MCF 10A (cell line): ENCODE measurements around the gene SLIT3. TPM values are rescaled to one million over a fixed set of nuclear protein-coding genes. Genes with fewer than 3 reads are reported as not detected.

Source experiments
- BruUV-seq: library from RNA; stranded (reverse); fragments of 400-500 nt; replicated peaks from 2 replicates; lab custom pipeline; 2021; lab: Mats Ljungman, UMichigan
- CTCF ChIA-PET: fragments of 300-600 bp; sonication (Branson Sonifier 250); formaldehyde crosslinking; extraction: SDS; loops from one replicate; lab custom pipeline; 2021; ENCODE audit warnings: antibody characterized with exemption, inconsistent platforms; lab: Yijun Ruan, JAX
- POLR2A ChIA-PET: fragments of 300-600, 350-650 bp; sonication (Branson Sonifier 250); formaldehyde crosslinking; extraction: SDS; loops from one replicate; lab custom pipeline; 2020; ENCODE audit warnings: antibody characterized with exemption, inconsistent platforms; lab: Yijun Ruan, JAX
- DNase-seq: peaks from one replicate; pipeline ENCODE4 v3.0.0-alpha.2; 2018; ENCODE audit not compliant: unreplicated experiment
- H3K27ac Mint-ChIP-seq: one replicate; pipeline ENCODE4 v1.8.0; 2022; ENCODE audit warnings: mild to moderate bottlenecking, low read depth, mixed read lengths; ENCODE audit not compliant: unreplicated experiment
- H3K27me3 Mint-ChIP-seq: one replicate; pipeline ENCODE4 v1.8.0; 2022; ENCODE audit warnings: mixed read lengths; ENCODE audit not compliant: insufficient read depth, unreplicated experiment
- H3K36me3 Mint-ChIP-seq: one replicate; pipeline ENCODE4 v1.8.0; 2022; ENCODE audit warnings: mild to moderate bottlenecking, moderate library complexity, mixed read lengths; ENCODE audit not compliant: insufficient read depth, unreplicated experiment
- H3K4me1 Mint-ChIP-seq: one replicate; pipeline ENCODE4 v1.8.0; 2022; ENCODE audit warnings: mixed read lengths; ENCODE audit not compliant: insufficient read depth, unreplicated experiment
- H3K4me3 Mint-ChIP-seq: one replicate; pipeline ENCODE4 v1.8.0; 2022; ENCODE audit warnings: mild to moderate bottlenecking, moderate library complexity, mixed read lengths; ENCODE audit not compliant: unreplicated experiment
- H3K9me3 Mint-ChIP-seq: one replicate; pipeline ENCODE4 v1.8.0; 2022; ENCODE audit warnings: mixed read lengths; ENCODE audit not compliant: unreplicated experiment
- intact Hi-C: fragments of 100-400 bp; cut with micrococcal nuclease; formaldehyde crosslinking; loops from 2 replicates; pipeline ENCODE4 v1.14.1; 2022
- total RNA-seq: library from RNA; stranded (reverse); gene quantifications from 2 replicates; pipeline ENCODE4 v1.2.3, GENCODE V29; 2022
- TF ChIP-seq, protein P1 (sequence below): fragments of 200-600 bp; IDR thresholded peaks from one replicate; pipeline ENCODE4 v1.8.0; 2022; ENCODE audit warnings: antibody characterized with exemption, mild to moderate bottlenecking; ENCODE audit not compliant: unreplicated experiment

Gene SLIT3
- total RNA-seq, 1 experiment from 2014 or later = 0.89 TPM

DNA sequence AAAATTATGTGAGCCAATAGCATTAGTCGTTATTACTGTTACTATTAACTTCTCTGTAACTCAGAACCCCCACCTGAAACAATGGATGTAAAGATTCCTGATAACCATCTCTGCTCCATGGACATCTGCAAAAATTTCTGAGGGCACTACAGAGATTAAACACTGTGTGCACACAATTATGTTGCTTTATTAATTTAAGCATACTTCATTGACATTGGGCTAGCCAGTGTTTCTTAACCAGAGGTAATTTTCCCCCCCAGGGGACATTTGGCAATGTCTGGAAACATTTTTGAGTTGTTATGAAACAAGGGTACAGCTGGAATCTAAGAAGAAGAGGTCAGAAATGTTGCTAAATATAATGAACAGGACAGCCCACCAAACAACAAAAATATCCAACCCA, 19.3 kb downstream of the SLIT3 start:
- DNase-seq = no peak
- TF ChIP-seq, protein P1, sequence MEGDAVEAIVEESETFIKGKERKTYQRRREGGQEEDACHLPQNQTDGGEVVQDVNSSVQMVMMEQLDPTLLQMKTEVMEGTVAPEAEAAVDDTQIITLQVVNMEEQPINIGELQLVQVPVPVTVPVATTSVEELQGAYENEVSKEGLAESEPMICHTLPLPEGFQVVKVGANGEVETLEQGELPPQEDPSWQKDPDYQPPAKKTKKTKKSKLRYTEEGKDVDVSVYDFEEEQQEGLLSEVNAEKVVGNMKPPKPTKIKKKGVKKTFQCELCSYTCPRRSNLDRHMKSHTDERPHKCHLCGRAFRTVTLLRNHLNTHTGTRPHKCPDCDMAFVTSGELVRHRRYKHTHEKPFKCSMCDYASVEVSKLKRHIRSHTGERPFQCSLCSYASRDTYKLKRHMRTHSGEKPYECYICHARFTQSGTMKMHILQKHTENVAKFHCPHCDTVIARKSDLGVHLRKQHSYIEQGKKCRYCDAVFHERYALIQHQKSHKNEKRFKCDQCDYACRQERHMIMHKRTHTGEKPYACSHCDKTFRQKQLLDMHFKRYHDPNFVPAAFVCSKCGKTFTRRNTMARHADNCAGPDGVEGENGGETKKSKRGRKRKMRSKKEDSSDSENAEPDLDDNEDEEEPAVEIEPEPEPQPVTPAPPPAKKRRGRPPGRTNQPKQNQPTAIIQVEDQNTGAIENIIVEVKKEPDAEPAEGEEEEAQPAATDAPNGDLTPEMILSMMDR = no peak
- Mint-ChIP-seq H3K4me1 (no peaks in the 10 kb centered on the region), H3K9me3 (no peaks in the 10 kb centered on the region), H3K36me3 (no peaks in the 10 kb centered on the region), H3K27me3 (no peaks in the 10 kb centered on the region), H3K27ac (no peak overlapping the region), H3K4me3 (no peak overlapping the region)
- POLR2A ChIA-PET = no interaction called here
- intact Hi-C loops = no loop called here
- no TSS peak for BruUV-seq
- CTCF ChIA-PET = no interaction called here

DNA sequence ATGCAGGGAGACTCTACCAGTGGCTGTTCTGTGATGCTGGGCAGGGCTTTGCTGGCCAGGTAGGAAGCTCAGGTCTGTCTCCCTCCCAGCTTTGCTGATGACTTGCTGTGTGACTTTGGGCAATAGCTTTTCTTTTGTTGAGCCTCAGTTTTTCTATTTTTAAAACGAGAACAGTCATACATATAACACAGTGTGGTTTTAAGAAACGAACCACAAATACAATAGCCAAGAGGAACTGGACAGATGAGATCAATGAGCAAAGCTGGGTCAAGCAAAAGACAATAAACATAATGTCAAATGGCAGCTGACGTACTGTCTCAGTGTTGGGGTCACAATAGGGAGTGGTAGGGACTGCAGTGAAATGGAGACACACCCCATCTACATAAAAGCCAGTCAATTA, 20.2 kb downstream of the SLIT3 start:
- no peaks in the 10 kb centered on the region for H3K27me3 Mint-ChIP-seq
- POLR2A ChIA-PET = no interaction called here
- no peaks in the 10 kb centered on the region for H3K36me3 Mint-ChIP-seq
- no peak overlapping the region for H3K27ac Mint-ChIP-seq
- CTCF ChIA-PET = interaction anchor here (1.1 kb wide), 1 partner anchor 22 kb away, joined by 4 read pairs; no protein-coding TSS in a partner anchor
- H3K4me1 Mint-ChIP-seq = no peaks in the 10 kb centered on the region
- intact Hi-C loops = no loop called here
- DNase-seq = no peak
- TF ChIP-seq, protein P1 = no peak
- no peaks in the 10 kb centered on the region for H3K9me3 Mint-ChIP-seq
- no peak overlapping the region for H3K4me3 Mint-ChIP-seq
- BruUV-seq = no TSS peak

DNA sequence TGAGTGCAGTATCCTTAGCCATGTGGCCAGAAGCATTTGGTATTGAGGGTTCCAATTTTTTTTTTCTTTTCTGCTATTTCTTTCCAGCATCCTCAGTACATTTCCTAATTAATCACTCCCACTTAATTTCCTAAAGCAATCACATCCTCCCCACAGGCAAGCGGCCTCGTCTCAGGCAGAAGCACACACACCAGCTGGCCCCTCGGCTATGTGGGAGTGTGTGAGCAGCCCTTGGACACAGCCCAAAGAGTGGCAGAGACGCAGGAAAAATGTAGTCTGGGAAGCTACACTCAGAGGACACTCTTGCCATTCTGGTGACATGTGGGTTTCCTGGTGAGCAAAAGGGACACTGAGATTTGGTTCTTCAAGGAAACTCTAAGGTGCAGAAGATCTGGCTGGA, 20.7 kb downstream of the SLIT3 start:
- no peaks in the 10 kb centered on the region for H3K36me3 Mint-ChIP-seq
- POLR2A ChIA-PET = no interaction called here
- TF ChIP-seq, protein P1 = no peak
- BruUV-seq = no TSS peak
- no peak overlapping the region for H3K27ac Mint-ChIP-seq
- H3K27me3 Mint-ChIP-seq = no peaks in the 10 kb centered on the region
- H3K9me3 Mint-ChIP-seq = no peaks in the 10 kb centered on the region
- no peaks in the 10 kb centered on the region for H3K4me1 Mint-ChIP-seq
- intact Hi-C loops = no loop called here
- H3K4me3 Mint-ChIP-seq = no peak overlapping the region
- CTCF ChIA-PET = interaction anchor here (0.5 to 1.1 kb wide), 2 partner anchors 23 to 138 kb away, joined by 3 to 4 read pairs; no protein-coding TSS in a partner anchor
- no peak for DNase-seq

DNA sequence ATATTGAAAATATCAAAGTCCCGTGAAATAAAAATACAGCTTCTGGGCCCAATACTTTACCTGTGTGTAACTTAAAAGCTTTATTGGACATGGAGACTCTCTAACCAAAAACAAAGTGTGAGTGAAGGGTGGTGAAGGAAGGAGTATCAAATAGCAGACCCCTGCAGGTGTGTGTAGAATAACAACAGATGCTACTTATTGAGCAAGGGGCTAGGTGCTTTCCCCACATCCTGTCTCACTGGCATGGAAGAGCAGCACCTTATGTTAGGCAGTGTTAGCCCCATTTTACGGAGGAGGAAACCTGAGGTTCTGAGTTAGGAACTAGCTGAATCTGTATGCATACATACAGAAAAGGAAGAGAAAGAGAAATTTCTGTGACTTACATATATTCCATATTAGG, 21.8 kb downstream of the SLIT3 start:
- Mint-ChIP-seq H3K27ac (no peak overlapping the region), H3K36me3 (no peaks in the 10 kb centered on the region), H3K4me1 (no peaks in the 10 kb centered on the region), H3K9me3 (no peaks in the 10 kb centered on the region), H3K4me3 (no peak overlapping the region), H3K27me3 (no peaks in the 10 kb centered on the region)
- no peak for DNase-seq
- ChIA-PET CTCF (interaction anchor here (0.9 to 1.5 kb wide), 5 partner anchors 12 to 292 kb away, joined by 3 to 11 read pairs (median 3); no protein-coding TSS in a partner anchor), POLR2A (no interaction called here)
- TF ChIP-seq, protein P1 = no peak
- no TSS peak for BruUV-seq
- intact Hi-C loops = no loop called here
